SH-SY5Y (cell line): ENCODE results near the gene PCDHB12.

ENCODE experiments used
- GATA2 ChIP-seq: IDR thresholded peaks from 2 replicates; pipeline ENCODE4 v1.6.1; 2011; ENCODE audit warnings: mild to moderate bottlenecking, low read depth, low read length
- GATA3 ChIP-seq: IDR thresholded peaks from 2 replicates; pipeline ENCODE4 v1.6.1; 2011; ENCODE audit warnings: low read depth, mild to moderate bottlenecking, low read length, moderate library complexity

- TF ChIP-seq GATA2 (no peak), GATA3 (no peak)
Observed at GRCh38 chr5:141241496-141241895, 33.0 kb downstream of the PCDHB12 start.
